HG02981 (cell line): ENCODE measurements around the gene ALG9.

Source experiments
- ATAC-seq: cut with Tn5 transposase; IDR thresholded peaks from one replicate; pipeline ENCODE4 v1.9.1; 2021; ENCODE audit warnings: mild to moderate bottlenecking, moderate library complexity; ENCODE audit not compliant: unreplicated experiment

ALG9 gene

DNA sequence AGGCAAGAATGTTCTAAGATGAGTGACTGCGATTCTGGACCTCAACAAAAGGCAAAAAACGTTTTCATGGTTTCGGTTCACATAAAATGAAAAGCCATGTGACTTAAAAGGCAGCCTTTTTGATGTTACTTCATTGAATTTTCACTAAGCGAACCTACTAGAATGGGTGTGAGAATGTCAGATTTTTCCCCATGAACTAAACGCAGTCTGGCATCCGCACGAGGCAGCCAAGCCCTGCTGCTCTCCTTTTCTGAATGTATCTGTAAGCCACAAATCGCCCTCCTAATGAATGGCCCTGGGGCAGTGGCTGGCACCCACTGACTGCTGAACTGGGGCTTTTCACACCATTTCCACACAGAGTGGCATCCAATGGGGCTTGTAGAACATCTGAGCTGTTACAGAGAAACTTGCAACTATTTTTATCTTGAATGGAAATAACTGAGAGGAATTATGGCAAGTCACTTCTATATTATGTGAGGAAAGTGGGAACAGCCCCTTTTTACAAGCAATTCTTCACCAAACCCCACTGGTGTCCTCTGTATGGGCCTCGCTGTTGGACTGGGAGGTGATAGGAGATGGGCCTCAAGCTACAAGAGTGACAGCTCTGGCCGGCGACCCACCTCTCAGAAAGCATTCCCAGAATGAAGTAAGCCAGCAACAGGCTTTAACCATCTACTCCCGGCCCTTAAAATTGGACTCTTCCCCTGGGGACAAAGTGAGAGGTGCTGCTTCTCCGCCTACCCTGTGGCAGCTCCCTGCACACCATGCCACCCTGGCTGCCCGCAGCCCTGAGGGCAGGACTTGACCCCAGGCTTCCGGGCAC lies 134.5 kb downstream of the ALG9 start:
- no peak for ATAC-seq
